ENCODE data around the gene RASAL3. TPM values are rescaled to one million over a fixed set of nuclear protein-coding genes. Genes with fewer than 3 reads are reported as not detected.
"Not testable (repeated sequence)": the region's sequence is repeated elsewhere in the genome, so short reads cannot be mapped to it uniquely, and the experiment has no call there.

The RASAL3 gene
- total and polyA plus RNA-seq, 4 donors, result 0.76 to 1.5 (median 1.1) TPM

DNA sequence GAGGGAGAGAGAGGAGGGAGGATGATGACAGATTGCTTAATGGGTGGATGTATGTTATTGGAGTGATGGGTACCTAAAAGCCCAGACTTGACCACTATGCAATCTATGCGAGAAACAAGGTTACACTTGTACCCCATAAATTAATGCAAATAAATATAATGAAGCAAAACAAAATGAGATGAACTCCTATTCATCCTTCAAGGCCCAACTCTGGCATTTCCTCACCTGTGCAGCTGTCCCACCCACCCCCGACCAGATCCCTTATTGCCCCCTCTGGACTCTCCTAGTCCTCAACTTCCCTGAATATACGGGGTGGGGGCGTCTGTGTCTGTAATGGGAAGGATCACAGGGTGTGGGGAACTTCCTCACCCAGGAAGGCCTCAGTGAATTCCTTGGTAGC is 10.8 kb upstream of the RASAL3 start:
- WGBS, result 90% methylated on average over 4 of the region's 4 CpGs
- TF ChIP-seq FOXA2 (IDR thresholded peaks at IDR 0.05) (no peak), EGR1 (IDR thresholded peaks at IDR 0.05; ENCODE audit: low read depth in 2 of 2) (no peak), CTCF (IDR thresholded peaks at IDR 0.05; ENCODE audit: low read depth, low read length, missing input control) (no peak), HNF4A (conservative IDR thresholded peaks at IDR 0.05) (no peak), NR2F2 (IDR thresholded peaks at IDR 0.05) (no peak), FOXA1 (IDR thresholded peaks at IDR 0.05) (no peak), TAF1 (conservative IDR thresholded peaks at IDR 0.05) (no peak), RAD21 (IDR thresholded peaks at IDR 0.05) (no peak), YY1 (IDR thresholded peaks at IDR 0.05) (no peak), GABPA (IDR thresholded peaks at IDR 0.05 in 1 of 2, conservative IDR thresholded peaks at IDR 0.05 in 1 of 2) (no peak), SP1 (IDR thresholded peaks at IDR 0.05) (no peak), RXRA (IDR thresholded peaks at IDR 0.05) (no peak), HNF4G (IDR thresholded peaks at IDR 0.05) (no peak), JUND (IDR thresholded peaks at IDR 0.05) (no peak), MAX (IDR thresholded peaks at IDR 0.05) (no peak)
- TF ChIP-seq, protein P1, sequence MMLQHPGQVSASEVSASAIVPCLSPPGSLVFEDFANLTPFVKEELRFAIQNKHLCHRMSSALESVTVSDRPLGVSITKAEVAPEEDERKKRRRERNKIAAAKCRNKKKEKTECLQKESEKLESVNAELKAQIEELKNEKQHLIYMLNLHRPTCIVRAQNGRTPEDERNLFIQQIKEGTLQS (IDR thresholded peaks at IDR 0.05), result no peak
- TF ChIP-seq, protein P2, sequence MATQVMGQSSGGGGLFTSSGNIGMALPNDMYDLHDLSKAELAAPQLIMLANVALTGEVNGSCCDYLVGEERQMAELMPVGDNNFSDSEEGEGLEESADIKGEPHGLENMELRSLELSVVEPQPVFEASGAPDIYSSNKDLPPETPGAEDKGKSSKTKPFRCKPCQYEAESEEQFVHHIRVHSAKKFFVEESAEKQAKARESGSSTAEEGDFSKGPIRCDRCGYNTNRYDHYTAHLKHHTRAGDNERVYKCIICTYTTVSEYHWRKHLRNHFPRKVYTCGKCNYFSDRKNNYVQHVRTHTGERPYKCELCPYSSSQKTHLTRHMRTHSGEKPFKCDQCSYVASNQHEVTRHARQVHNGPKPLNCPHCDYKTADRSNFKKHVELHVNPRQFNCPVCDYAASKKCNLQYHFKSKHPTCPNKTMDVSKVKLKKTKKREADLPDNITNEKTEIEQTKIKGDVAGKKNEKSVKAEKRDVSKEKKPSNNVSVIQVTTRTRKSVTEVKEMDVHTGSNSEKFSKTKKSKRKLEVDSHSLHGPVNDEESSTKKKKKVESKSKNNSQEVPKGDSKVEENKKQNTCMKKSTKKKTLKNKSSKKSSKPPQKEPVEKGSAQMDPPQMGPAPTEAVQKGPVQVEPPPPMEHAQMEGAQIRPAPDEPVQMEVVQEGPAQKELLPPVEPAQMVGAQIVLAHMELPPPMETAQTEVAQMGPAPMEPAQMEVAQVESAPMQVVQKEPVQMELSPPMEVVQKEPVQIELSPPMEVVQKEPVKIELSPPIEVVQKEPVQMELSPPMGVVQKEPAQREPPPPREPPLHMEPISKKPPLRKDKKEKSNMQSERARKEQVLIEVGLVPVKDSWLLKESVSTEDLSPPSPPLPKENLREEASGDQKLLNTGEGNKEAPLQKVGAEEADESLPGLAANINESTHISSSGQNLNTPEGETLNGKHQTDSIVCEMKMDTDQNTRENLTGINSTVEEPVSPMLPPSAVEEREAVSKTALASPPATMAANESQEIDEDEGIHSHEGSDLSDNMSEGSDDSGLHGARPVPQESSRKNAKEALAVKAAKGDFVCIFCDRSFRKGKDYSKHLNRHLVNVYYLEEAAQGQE (IDR thresholded peaks at IDR 0.05), result no peak
- TF ChIP-seq, protein P3, sequence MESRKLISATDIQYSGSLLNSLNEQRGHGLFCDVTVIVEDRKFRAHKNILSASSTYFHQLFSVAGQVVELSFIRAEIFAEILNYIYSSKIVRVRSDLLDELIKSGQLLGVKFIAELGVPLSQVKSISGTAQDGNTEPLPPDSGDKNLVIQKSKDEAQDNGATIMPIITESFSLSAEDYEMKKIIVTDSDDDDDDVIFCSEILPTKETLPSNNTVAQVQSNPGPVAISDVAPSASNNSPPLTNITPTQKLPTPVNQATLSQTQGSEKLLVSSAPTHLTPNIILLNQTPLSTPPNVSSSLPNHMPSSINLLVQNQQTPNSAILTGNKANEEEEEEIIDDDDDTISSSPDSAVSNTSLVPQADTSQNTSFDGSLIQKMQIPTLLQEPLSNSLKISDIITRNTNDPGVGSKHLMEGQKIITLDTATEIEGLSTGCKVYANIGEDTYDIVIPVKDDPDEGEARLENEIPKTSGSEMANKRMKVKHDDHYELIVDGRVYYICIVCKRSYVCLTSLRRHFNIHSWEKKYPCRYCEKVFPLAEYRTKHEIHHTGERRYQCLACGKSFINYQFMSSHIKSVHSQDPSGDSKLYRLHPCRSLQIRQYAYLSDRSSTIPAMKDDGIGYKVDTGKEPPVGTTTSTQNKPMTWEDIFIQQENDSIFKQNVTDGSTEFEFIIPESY (IDR thresholded peaks at IDR 0.05), result no peak
- Histone ChIP-seq H3K4me3 (ENCODE audit: low read depth in 1 of 3, low read length in 3 of 3) (no peak overlapping the region), H3K9me3 (ENCODE audit: control insufficient read depth in 4 of 4, low read length in 3 of 4) (no peaks in the 10 kb centered on the region), H3K4me1 (ENCODE audit: control insufficient read depth in 4 of 4, insufficient read depth in 4 of 4, low read length in 3 of 4) (peaks cover 2 to 47% (median 36%) of the 10 kb centered on the region in 4 donors), H3K27ac (ENCODE audit: low read depth in 1 of 2, low read length in 2 of 2) (no peak overlapping the region), H3K9ac (ENCODE audit: low read depth in 1 of 2, low read length in 2 of 2) (no peak overlapping the region), H3K36me3 (ENCODE audit: control insufficient read depth in 4 of 4, insufficient read depth in 3 of 4, low read depth in 1 of 4, low read length in 3 of 4) (peaks cover 0 to 3% (median under 1%) of the 10 kb centered on the region in 4 donors), H3K27me3 (ENCODE audit: control insufficient read depth in 4 of 4, insufficient read depth in 4 of 4, low read length in 3 of 4) (no peaks in the 10 kb centered on the region)
- DNase-seq (ENCODE audit: low spot score), result no peak

GRCh38 chr19:15473821-15474220 is 9.5 kb upstream of the RASAL3 start:
- not testable (repeated sequence) for H3K9ac ChIP-seq (ENCODE audit: low read depth in 1 of 2, low read length in 2 of 2); H3K36me3 ChIP-seq (ENCODE audit: control insufficient read depth in 4 of 4, insufficient read depth in 3 of 4, low read depth in 1 of 4, low read length in 3 of 4); H3K9me3 ChIP-seq (ENCODE audit: control insufficient read depth in 4 of 4, low read length in 3 of 4); DNase-seq (ENCODE audit: low spot score); H3K27ac ChIP-seq (ENCODE audit: low read depth in 1 of 2, low read length in 2 of 2); H3K4me3 ChIP-seq (ENCODE audit: low read depth in 1 of 3, low read length in 3 of 3); H3K27me3 ChIP-seq (ENCODE audit: control insufficient read depth in 4 of 4, insufficient read depth in 4 of 4, low read length in 3 of 4)
- WGBS, result 82% methylated on average over 4 of the region's 4 CpGs
- H3K4me1 ChIP-seq (ENCODE audit: control insufficient read depth in 4 of 4, insufficient read depth in 4 of 4, low read length in 3 of 4), result peaks cover 9 to 47% (median 35%) of the 10 kb centered on the region in 4 donors
